ENCODE data around the gene ADAMTS12.

DNA sequence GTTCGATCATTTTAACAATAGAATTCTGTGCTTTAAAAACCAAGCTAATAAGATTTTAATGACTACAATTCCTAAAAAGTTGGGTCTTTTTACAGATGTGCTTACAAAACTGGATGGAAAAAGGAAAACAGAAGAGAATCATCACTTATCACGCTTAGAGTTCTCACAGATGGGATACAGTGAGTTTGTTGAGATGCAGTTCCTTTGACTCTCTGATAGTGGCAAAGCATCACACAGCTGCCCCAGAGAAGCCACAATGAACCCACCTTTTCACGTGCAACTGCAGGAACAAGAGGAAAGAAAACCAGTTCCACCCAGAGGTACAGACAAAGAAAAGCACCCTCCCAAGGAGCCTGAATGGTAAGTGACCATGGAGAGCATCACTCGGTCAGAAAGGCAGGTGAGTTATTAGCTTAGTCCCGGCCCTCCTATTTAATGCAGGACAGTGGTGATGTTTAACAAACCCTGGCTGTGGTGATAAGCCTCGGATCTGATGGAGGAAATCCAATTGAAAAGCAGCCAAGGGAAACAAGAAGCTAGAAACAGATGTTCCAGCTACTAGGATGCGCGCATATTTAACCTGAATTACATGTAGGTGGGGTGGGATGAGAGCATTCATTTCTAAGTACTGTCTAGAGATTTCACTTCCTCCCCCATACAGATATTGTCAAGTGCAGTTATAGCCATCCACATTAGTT lies 283.3 kb downstream of the ADAMTS12 start:
- TF ChIP-seq FOSL1 (IDR thresholded peaks at IDR 0.05; ENCODE audit: low read depth) (no peak), CEBPB (IDR thresholded peaks at IDR 0.05; ENCODE audit: low read depth) (no peak), POLR2A (IDR thresholded peaks at IDR 0.05; ENCODE audit: borderline replicate concordance, extremely low read depth, insufficient read depth, insufficient read length) (no peak), RAD21 (IDR thresholded peaks at IDR 0.05; ENCODE audit: low read depth) (no peak), EZH2phosphoT487 (IDR thresholded peaks at IDR 0.05; ENCODE audit: borderline replicate concordance) (no peak), YY1 (IDR thresholded peaks at IDR 0.05; ENCODE audit: extremely low read depth, insufficient replicate concordance, low read depth, low read length) (no peak), POLR2AphosphoS5 (IDR thresholded peaks at IDR 0.05; ENCODE audit: low read depth, low read length) (no peak)
- TF ChIP-seq, protein P1, sequence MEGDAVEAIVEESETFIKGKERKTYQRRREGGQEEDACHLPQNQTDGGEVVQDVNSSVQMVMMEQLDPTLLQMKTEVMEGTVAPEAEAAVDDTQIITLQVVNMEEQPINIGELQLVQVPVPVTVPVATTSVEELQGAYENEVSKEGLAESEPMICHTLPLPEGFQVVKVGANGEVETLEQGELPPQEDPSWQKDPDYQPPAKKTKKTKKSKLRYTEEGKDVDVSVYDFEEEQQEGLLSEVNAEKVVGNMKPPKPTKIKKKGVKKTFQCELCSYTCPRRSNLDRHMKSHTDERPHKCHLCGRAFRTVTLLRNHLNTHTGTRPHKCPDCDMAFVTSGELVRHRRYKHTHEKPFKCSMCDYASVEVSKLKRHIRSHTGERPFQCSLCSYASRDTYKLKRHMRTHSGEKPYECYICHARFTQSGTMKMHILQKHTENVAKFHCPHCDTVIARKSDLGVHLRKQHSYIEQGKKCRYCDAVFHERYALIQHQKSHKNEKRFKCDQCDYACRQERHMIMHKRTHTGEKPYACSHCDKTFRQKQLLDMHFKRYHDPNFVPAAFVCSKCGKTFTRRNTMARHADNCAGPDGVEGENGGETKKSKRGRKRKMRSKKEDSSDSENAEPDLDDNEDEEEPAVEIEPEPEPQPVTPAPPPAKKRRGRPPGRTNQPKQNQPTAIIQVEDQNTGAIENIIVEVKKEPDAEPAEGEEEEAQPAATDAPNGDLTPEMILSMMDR (IDR thresholded peaks at IDR 0.05 in 2 of 3, conservative IDR thresholded peaks at IDR 0.05 in 1 of 3; ENCODE audit: borderline replicate concordance in 1 of 3, insufficient read depth in 1 of 3, low read depth in 2 of 3, low read length in 2 of 3): no peak
- TF ChIP-seq, protein P2, sequence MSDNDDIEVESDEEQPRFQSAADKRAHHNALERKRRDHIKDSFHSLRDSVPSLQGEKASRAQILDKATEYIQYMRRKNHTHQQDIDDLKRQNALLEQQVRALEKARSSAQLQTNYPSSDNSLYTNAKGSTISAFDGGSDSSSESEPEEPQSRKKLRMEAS (IDR thresholded peaks at IDR 0.05): no peak
- TF ChIP-seq, protein P3, sequence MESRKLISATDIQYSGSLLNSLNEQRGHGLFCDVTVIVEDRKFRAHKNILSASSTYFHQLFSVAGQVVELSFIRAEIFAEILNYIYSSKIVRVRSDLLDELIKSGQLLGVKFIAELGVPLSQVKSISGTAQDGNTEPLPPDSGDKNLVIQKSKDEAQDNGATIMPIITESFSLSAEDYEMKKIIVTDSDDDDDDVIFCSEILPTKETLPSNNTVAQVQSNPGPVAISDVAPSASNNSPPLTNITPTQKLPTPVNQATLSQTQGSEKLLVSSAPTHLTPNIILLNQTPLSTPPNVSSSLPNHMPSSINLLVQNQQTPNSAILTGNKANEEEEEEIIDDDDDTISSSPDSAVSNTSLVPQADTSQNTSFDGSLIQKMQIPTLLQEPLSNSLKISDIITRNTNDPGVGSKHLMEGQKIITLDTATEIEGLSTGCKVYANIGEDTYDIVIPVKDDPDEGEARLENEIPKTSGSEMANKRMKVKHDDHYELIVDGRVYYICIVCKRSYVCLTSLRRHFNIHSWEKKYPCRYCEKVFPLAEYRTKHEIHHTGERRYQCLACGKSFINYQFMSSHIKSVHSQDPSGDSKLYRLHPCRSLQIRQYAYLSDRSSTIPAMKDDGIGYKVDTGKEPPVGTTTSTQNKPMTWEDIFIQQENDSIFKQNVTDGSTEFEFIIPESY (IDR thresholded peaks at IDR 0.05; ENCODE audit: extremely low read depth, insufficient replicate concordance, low read length): no peak

All from HCT116 (cell line).